NCI-H1436 treated with DMSO at 0.1 percent for 48 hours (cell line): ENCODE data around the gene ADAM8.
"Not testable (repeated sequence)": the region's sequence is repeated elsewhere in the genome, so short reads cannot be mapped to it uniquely, and the experiment has no call there.

Experiments
- DNase-seq: peaks from one replicate; lab custom pipeline; 2025; lab: John Stamatoyannopoulos, UW

ADAM8 gene

GRCh38 chr10:133231244-133231945 is 45.3 kb downstream of the ADAM8 start:
- DNase-seq: no peak

DNA sequence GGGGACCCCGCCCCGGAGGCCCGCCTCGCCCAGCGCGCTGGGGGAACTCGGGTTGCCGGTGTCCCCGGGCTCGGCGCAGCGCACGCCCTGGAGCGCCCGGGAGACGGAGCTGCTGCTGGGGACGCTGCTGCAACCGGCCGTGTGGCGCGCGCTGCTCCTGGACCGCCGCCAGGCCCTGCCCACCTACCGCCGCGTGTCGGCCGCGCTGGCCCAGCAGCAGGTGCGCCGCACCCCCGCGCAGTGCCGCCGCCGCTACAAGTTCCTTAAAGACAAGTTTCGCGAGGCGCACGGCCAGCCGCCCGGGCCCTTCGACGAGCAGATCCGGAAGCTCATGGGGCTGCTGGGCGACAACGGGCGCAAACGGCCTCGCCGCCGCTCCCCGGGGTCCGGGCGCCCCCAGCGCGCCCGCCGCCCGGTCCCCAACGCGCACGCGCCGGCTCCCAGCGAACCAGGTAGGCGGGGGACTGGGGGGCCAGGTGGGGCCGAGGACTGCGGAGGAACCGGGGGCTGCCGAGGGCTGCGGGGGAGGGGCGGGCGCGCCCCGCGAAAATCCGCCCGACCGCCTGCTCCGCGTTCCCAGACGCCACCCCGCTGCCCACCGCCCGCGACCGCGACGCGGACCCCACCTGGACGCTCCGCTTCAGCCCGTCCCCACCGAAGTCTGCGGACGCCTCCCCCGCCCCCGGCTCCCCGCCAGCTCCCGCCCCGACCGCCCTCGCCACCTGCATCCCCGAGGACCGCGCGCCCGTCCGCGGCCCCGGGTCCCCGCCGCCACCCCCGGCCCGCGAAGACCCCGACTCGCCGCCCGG is 46.1 kb downstream of the ADAM8 start:
- no peak for DNase-seq

GRCh38 chr10:133230044-133230361 is 46.7 kb downstream of the ADAM8 start, which contains the start of gene UTF1:
Gene UTF1, plus strand, starts transcription at chr10:133230217. Its CDS starts 72 bp downstream, at chr10:133230289.
- no peak for DNase-seq

DNA sequence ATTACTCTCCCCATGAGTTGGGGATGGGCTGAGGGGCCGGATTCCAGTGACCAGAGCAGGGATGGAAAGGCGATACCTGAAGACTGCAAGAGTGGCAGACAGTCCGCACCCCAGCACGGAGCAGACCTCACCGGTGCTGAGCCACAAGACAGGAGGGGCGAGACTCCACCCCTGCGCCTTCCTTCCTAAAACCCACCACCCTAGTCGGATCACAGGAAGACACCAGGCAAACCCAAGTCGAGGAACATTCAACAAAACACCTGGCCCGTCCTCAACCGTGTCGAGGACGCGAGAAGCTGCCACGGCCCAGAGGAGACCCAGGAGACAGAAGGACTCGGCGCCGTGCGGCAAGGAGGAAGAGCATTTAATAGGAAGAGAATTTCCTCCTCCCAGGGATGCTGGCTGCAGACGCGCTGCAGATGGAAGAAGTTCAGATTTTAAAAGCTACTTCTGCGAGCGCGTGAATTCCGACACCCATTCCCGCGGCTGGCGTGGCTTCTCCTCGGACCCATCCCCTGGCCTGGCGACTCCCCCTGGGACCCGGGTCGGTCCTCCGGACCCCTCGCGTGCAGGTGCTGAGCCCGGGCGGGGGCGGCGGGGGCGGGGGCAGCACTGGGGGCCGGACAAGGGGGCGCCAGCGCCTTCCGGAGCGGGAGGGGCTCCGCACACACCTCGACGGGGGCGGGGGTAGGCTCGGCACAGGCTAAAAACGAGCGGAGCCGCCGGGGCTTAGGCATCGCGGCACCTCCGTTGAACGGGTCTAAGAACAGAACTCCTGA is 47.2 kb downstream of the ADAM8 start:
- DNase-seq: no peak

- no peak for DNase-seq
Measured at GRCh38 chr10:133227256-133227655, 49.4 kb downstream of the ADAM8 start.

- DNase-seq: no peak
Measured at GRCh38 chr10:133226251-133226808, 50.3 kb downstream of the ADAM8 start.

DNA sequence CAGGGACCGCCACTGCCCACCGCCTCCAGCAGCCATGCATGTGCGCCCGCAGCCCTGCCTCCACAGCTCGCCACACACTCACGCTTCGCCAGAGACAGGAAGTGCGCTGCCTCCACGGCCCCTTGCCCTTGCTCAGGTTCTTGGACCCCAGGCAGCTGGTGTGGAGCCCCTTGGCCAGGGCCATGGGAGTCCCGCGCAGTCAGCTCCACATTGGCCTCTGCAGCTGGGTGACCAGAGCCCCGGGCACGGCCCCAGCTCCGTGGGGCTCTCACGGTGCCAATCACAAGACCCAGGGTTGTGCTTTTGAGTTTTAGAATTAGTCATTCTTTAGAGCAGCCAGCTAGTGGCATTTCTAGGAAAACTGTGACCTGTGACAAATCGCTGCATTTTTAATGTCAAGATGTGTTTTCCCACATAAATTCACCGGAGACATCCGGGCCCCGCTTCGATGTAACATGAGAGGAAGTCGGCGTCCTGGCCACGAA is 50.9 kb downstream of the ADAM8 start:
- DNase-seq: no peak

GRCh38 chr10:133224756-133225372 is 51.8 kb downstream of the ADAM8 start:
- DNase-seq: no peak

DNA sequence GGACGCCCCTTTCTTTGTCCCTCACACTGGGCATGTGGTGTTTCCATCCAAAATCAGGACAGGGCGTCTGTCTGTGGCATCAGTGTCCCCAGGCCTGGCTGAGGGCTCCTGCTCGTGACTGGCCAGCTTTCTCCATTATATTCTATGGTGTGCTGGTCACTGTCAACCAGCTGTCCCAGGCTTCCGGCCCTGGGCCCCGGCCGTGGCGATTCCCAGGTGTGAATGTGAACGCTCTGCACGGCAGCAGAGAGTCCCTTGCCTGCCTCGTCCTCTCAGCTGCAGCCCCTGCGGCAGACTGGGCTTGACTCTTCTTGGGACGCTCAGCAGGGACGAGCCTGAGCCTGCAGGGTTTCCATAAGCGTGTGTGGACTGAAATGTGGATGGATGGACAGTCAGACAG is 52.6 kb downstream of the ADAM8 start:
- DNase-seq: no peak

GRCh38 chr10:133221756-133222155 is 54.9 kb downstream of the ADAM8 start:
- DNase-seq: not testable (repeated sequence)

DNA sequence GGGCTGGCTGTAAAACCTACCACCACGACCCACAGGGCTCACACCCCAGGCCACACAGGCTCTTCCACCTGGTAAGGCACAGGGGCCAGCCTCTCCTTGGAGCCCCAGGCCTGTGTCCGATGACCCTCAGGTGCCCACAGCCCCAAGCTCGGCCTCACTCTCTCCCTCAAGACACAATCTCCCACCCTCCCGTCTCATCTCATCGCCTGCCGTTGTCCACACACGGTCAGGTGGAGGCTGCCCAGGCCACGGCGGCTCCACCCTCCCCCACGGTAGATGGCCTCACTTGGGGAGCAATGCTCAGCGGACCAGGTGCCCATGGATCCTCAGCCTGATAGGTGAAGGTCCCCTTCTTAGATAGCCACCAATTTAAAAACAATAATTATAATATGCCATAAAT is 55.3 kb downstream of the ADAM8 start:
- DNase-seq: no peak

- DNase-seq: no peak
Measured at GRCh38 chr10:133219782-133220181, 56.9 kb downstream of the ADAM8 start.

- DNase-seq: no peak
Measured at GRCh38 chr10:133218891-133219290, 57.8 kb downstream of the ADAM8 start.

DNA sequence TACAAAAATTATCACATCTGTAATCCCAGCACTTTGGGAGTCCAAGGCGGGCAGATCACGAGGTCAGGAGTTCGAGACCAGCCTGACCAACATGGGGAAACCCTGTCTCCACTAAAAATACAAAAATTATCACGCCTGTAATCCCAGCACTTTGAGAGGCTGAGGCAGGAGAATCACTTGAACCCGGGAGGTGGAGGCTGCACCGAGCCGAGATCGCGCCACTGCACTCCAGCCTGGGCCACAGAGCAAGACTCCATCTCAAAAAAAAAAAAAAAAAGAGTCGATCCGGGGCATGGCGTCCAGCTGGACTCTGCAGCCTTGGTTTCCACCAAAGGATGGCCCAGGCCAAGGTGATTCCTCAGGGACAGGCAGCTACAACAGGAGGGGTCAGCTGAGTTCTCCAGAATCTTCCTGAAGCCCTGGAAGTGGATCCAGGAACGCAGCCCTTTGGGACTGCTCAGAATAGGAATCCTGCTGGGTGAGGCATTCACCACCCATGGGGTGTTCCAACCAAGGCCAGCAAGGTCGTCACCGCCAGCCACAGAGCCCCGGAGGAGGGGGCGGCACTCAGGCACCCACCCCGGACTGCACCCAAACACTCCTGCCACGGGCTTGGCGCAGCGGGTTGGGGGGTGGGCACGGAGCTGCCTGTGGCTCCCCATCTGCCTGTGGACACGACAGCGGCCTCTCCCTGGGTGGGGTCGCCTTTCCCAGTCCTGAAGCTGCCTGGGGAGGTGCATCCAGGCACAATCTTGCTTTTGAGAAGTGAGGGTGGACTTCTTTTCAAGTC is 58.7 kb downstream of the ADAM8 start:
- no peak for DNase-seq

DNA sequence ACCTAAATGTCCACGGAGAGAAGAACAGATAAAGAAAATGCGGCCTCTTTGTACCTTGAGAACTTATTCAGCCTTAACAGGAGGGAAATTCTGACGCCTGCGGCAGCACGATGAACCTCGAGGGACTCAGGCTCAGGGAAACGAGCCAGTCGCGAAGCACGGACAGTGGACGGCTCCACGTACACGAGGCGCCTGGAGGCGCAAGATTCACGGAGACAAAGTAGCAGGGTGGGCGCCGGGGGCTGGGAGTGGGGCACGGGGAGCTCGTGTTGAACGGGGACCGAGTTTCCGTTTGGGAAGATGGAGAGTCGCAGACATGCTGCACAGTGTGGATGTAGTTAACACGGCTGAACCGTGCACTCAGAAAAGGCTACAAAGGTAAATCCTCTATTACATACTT is 59.9 kb downstream of the ADAM8 start:
- no peak for DNase-seq

- DNase-seq: no peak
Measured at GRCh38 chr10:133215586-133215985, 61.1 kb downstream of the ADAM8 start.

DNA sequence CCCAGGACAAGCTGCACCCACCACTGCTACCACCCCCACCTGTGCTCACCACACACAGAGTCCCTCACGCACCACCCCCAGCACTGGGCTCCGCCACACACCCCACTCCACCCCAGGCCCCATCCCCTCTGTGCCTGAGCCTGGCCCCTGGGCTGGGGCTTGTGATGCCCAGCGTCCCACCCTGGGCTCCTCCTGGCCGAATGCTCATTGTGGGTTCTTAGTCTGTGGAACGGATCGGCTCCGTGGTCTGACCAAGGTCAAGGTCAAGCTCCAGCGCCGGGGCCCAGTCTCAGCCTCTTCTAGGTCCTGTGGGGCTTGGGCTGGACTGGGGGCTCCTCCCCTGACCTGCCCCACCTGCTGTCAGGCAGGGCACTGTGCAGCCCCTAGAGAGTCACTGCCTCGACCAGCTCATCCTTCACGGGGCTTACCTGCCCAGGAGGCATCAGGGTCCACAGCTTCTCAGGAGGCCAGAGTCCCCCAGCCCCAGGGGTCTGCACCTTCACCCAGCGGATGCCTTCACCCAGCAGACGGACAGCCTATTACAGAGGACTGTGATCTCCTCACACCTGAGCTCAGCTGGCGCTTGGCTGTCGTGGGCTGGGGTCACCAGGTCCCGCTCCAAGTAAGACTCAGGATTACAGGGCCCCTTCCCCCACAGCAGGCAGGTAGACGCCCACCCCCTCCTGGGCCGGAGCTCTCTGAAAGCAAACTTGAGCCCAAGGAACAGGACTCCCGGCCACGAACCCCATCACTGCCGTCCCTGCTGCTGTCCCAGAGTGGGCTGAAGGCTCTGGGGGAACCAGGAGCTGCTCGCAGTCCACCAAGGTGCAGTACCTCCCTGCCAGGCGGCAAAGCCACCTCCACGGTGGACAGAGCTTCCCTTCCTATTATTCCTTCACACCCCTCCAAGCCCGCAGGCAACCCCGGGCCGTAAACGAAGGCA is 61.9 kb downstream of the ADAM8 start:
- DNase-seq: no peak

- no peak for DNase-seq
Measured at GRCh38 chr10:133213641-133214467, 62.8 kb downstream of the ADAM8 start.
